CD4-positive, alpha-beta T cell treated with Interleukin-1 beta for 1 hour (primary cell): ENCODE results near the gene TSHZ2.
"Not testable (repeated sequence)": the region's sequence is repeated elsewhere in the genome, so short reads cannot be mapped to it uniquely, and the experiment has no call there.

Experiments
- DNase-seq, 2 donors: peaks; one replicate each; pipeline ENCODE4 v3.0.0-alpha.2; 2020 to 2022

The TSHZ2 gene

DNA sequence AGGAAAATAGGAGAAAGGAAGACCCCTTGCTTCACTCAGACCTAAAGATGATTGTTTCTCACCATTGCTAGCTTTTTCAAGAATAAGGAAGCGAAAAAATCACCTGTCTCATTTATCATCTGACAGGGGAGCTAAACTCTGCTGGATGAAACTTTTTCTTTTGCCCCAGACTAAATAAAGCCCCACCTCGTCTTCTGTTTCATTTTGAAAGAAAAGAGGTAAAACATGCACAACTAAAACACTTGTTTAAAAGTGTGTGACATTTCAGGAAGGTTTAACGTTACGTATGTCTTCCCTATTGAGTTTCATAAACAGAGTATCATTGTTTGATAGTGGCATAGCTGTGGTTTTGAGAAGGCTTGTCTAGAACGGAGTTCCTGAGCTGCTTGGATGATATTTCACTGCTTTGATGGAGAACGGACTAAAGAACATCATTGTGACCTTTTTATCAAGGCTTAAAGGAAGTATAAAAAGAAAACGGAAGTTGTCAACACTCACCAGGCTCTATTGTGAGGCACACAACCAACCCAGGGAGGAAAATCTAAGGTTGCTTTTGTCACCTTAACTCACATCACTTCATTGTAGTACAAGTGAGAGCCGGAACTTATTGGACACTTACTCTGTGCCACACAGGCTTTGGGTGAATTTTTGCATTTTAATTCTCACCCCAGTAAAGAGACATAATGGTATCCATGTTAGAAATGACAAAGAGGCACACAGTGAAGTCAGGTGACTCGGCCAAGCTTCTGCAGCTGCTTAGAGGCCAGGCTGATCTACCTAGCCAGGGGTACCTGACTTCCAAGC lies 29.5 kb downstream of the TSHZ2 start:
- DNase-seq, result peak; percentile 1 to 37

GRCh38 chr20:53002786-53003185 lies 30.6 kb downstream of the TSHZ2 start:
- no peak for DNase-seq

DNA sequence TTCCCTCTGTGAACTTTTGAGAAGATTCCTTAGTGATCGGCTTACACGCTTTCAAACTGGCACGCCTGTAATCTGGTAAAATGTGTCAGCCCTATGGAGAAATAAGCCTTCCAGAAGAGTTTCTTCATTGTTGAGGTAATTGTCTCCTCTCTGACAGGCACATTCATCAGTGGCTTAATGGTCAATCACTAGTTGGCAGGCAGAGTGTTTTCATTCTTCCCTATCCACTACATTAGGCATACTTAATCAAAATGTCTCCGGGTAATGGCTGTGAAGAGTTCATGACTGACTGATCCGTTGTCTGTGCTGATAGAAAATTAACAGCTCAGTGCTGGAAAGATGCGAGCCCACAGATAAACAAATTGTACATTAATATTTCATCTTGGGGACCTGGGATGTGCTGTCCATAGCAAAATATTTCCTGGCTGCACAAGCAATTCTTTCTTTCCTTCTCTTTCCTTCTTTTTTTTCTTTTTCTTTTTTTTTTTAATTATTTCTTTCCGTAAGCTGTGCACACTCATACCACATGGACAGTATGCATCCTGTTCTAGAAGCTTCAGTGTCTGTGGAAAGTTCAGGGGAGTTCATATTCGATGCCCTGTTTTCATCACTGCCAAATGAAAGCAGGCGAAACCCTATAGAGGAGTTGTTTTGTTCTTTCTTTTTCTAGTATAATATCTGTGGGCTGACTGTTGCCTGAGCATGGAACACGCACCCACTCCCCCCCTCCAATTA lies 31.4 kb downstream of the TSHZ2 start:
- DNase-seq, result no peak

- no peak for DNase-seq
These were observed 32.2 kb downstream of the TSHZ2 start for GRCh38 chr20:53004267-53004813.

DNA sequence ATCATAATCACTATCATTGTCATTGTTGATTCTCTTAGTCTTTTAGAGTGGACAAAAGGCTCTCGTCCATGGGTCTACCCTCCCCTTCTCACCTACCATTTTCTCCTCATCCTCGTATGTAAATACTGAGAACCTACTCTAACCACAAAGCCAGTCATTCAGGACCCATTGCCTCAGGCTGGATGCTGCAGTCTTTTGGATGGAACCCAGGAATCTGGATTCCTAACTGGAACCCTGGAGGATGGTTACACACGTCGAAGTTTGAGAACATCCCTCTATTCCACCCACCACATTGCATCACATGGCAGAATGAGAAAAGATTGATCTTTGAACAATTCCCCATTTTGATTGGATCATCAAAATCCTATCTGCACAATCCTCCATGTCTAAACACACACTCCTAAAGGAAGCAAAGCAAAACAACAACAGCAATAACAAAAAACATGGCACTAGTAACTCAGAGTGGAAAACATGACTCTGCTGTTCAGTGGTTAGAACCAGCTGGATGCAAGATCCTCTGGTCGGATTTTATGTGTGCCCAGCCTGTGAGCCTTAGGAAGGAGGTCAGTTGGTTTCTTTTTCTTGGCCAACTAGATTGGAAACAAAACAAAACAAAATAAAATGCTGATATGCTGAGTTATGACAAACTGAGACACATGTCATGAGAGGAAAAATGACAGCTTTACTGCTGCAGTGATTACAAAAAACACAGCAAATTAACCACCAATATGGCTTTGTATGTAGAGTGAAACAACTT lies 38.0 kb downstream of the TSHZ2 start:
- DNase-seq, result no peak

DNA sequence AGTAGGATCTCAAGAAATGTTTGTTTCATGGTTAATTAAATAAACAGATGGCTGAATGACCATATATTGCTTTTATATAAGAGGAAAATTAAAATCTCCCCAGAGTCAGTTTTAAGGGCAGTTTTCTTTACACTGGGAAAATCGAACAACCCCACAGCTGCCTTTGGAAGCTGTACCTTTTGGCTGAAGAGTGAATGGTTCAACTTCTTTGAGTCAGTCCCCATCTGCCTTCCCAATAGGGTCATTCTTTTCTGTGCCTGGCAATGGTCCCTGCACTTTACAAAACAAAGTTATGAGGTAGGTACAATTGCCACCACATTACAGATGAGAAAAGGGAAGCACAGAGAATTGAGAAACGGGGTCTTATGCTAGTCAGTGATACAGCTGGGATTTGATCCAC lies 39.5 kb downstream of the TSHZ2 start:
- no peak for DNase-seq

GRCh38 chr20:53013183-53013582 lies 41.0 kb downstream of the TSHZ2 start:
- no peak for DNase-seq

- no peak for DNase-seq
These were observed 41.7 kb downstream of the TSHZ2 start for GRCh38 chr20:53013847-53014246.

DNA sequence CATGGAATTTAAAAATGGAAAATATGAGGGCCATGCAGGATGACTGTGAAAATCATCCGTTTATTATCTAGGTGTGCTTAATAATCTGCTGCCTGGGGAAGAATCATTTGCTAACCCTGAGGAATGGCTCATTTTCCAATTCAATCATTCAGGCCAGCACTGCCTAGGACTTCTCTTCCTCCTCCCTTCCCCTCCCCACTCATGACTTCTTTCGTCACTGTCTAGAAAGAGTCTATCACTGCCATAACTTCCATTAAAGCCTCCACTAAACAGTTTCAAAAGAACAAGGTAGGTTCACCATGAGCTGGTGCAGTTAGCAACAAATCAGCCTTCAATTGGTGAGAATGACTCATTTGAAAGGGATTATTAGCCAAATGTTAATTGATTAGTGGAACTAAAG lies 43.9 kb downstream of the TSHZ2 start:
- DNase-seq, result no peak

DNA sequence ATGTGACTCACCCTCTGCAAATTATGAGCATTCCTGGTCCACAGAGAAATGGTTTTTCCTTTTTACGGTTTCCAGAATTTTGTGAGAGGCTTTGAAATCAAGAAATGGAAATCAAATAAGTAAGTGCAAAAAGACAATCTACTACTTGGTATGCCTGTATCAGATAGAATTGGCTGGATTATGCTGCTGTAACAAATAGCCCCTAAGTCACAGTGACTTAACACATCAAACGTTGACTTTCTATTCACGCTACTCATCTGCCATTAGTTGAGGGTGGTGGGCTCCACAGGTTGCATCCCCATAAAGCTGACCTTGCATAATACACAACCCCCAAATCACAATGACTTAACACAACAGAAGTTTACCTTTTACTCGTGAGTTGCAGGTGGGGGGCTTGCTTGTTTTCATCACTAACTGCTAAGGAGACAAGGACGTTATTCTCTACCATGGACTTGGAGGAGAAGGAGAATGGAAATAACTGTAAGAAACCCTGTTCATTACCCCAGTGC lies 44.4 kb downstream of the TSHZ2 start:
- DNase-seq, result no peak

GRCh38 chr20:53017206-53017605 lies 45.0 kb downstream of the TSHZ2 start:
- no peak for DNase-seq

DNA sequence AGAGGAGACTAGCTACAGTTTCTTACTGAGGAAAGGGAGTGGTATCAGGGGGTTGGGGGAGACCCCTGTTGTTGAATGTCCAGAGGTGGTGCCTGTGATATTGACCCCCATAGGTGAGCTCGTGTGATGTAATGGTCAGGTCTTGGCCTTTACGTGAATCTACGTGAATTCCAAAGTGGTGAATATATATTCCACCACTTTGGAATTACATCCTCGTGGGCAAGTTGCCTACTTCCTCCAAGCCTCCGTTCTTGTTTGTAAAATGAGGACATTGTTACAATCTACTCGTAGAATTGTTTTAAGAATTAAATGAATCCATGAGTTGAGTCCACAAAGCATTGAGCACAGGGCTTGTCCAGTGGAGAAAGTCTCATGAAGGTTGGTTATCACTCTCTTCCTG lies 47.3 kb downstream of the TSHZ2 start:
- DNase-seq, result no peak

DNA sequence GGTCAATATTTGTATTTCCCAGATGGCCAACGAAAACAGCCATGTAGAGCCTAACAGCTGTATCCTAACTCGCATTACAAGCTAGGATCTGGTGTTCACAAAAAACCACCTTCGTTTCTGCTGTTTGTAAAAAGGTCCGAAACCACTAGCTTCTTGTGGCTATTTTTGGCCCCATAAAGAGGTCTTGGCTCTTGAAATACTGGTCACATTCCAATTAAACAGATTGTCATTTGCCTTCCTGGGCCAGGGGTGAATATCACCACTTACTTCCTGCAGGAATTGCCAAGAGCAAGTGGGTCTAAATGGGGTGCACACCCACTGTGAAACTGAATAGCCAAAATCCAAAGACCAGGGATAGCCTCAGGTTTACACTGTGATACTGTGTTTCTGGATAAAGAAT lies 48.2 kb downstream of the TSHZ2 start:
- no peak for DNase-seq

DNA sequence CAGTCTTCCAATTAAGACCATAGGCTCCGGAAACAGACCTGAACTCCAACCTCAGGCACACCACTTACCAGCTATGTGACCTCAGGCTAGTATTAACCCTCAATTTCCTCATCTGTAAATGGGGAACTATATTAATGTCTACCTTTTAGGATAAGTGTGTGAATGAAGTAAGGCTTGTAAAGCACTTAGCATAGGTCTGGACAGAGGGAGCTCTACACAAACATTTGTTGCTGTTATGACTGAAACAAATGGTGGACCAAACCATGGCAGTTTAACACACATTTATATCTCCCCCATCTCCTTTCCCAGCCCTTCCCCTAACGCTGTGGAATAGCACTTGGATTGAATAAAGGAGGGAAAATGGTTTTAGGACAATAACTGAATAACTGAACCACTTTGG lies 48.7 kb downstream of the TSHZ2 start:
- no peak for DNase-seq

- peak in 1 of 2 donors; percentile 18 for DNase-seq
These were observed 49.8 kb downstream of the TSHZ2 start for GRCh38 chr20:53021934-53022333.

- no peak for DNase-seq
These were observed 51.8 kb downstream of the TSHZ2 start for GRCh38 chr20:53023732-53024520.

DNA sequence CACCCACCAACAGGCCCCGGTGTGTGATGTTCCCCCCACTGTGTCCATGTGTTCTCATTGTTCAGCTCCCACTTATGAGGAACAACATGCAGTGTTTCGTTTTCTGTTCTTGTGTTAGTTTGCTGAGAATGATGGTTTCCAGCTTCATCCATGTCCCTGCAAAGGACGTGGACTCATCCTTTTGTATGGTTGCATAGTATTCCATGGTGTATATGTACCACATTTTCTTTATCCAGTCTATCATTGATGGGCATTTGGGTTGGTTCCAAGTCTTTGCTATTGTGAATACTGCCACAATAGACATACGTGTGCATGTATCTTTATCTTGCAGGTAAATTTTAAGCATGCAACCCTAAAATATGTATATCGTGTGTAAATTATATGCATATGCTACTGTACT lies 52.5 kb downstream of the TSHZ2 start:
- DNase-seq, result not testable (repeated sequence)

DNA sequence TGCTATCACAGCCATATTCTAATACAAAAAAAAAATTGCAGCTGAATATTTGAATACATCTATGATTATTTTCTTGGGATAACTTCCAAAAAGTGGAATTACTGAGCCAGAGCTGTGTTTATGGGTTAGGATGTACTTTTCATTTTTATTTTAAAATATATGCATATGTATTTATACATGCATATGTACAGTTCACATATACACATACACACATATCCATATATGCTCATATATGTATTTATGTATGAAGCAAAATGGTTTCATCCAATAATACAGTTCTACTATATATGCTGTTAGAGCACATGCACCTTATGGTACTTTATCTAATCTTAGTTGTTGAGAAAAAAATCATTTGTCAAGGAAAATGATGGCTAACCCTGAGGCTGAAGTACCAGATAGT lies 54.9 kb downstream of the TSHZ2 start:
- DNase-seq, result no peak

- DNase-seq, result no peak
These were observed 56.3 kb downstream of the TSHZ2 start for GRCh38 chr20:53028337-53029007.

GRCh38 chr20:53030061-53030460 lies 57.9 kb downstream of the TSHZ2 start:
- peak in 1 of 2 donors; percentile 14 for DNase-seq

- no peak for DNase-seq
These were observed 59.9 kb downstream of the TSHZ2 start for GRCh38 chr20:53032046-53032445.

- no peak for DNase-seq
These were observed 60.3 kb downstream of the TSHZ2 start for GRCh38 chr20:53032478-53032932.
